Ishikawa (cell line): ENCODE data around the gene ALDH1A2.

ENCODE experiments used
- CEBPB ChIP-seq: IDR thresholded peaks from 2 replicates; pipeline ENCODE4 v1.6.1; 2012
- CREB1 ChIP-seq: IDR thresholded peaks from 2 replicates; pipeline ENCODE4 v1.6.1; 2012; ENCODE audit warnings: low read depth
- EGR1 ChIP-seq: IDR thresholded peaks from 2 replicates; pipeline ENCODE4 v1.6.1; 2012
- EP300 ChIP-seq: IDR thresholded peaks from 2 replicates; pipeline ENCODE4 v1.6.1; 2012; ENCODE audit warnings: borderline replicate concordance
- FOXM1 ChIP-seq: IDR thresholded peaks from 2 replicates; pipeline ENCODE4 v1.6.1; 2012; ENCODE audit warnings: low read depth, borderline replicate concordance
- MAX ChIP-seq: IDR thresholded peaks from 2 replicates; pipeline ENCODE4 v1.6.1; 2012
- NFIC ChIP-seq: IDR thresholded peaks from 2 replicates; pipeline ENCODE4 v1.6.1; 2012
- RAD21 ChIP-seq: IDR thresholded peaks from 2 replicates; pipeline ENCODE4 v1.6.1; 2012; ENCODE audit warnings: low read depth
- REST ChIP-seq: IDR thresholded peaks from 2 replicates; pipeline ENCODE4 v1.6.1; 2012; ENCODE audit warnings: low read depth, mild to moderate bottlenecking
- TAF1 ChIP-seq: IDR thresholded peaks from 2 replicates; pipeline ENCODE4 v1.6.1; 2012; ENCODE audit warnings: low read depth, mild to moderate bottlenecking
- TCF12 ChIP-seq: IDR thresholded peaks from 2 replicates; pipeline ENCODE4 v1.6.1; 2012; ENCODE audit warnings: low read depth
- TEAD4 ChIP-seq: IDR thresholded peaks from 2 replicates; pipeline ENCODE4 v1.6.1; 2012
- YY1 ChIP-seq: IDR thresholded peaks from 2 replicates; pipeline ENCODE4 v1.6.1; 2012; ENCODE audit warnings: low read depth
- ZBTB7A ChIP-seq: IDR thresholded peaks from 2 replicates; pipeline ENCODE4 v1.6.1; 2012; ENCODE audit warnings: low read depth

GRCh38 chr15:58103482-58103881, 38.0 kb upstream of the ALDH1A2 start:
- TF ChIP-seq EP300 (no peak), EGR1 (no peak), REST (no peak), MAX (no peak), TCF12 (no peak), RAD21 (no peak), NFIC (no peak), CEBPB (no peak), FOXM1 (no peak), YY1 (no peak), TEAD4 (no peak), ZBTB7A (no peak), CREB1 (no peak), TAF1 (no peak)
